NCI-H187 treated with DMSO at 0.1 percent for 48 hours (cell line): ENCODE results near the gene ANK2.

Source experiments
- DNase-seq: peaks from one replicate; lab custom pipeline; 2025; lab: John Stamatoyannopoulos, UW

The ANK2 gene

DNA sequence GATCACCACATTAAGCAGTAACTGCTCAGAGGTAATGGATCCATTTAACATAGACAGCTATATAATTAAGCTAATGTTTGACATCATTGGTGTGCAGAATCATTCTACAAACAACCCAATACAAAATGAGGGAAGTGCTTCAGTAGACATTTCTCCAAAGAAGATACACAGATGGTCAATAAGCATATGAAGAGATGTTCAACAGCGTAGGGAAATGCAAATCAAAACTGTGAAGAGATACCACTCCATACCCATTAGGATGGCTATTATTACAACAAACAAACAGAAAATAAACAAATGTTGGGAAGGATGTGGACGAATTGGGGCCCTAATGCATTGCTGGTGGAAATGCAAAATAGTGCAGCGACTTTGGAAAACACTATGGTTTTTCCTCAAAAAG is 294.6 kb downstream of the ANK2 start:
- DNase-seq = no peak

DNA sequence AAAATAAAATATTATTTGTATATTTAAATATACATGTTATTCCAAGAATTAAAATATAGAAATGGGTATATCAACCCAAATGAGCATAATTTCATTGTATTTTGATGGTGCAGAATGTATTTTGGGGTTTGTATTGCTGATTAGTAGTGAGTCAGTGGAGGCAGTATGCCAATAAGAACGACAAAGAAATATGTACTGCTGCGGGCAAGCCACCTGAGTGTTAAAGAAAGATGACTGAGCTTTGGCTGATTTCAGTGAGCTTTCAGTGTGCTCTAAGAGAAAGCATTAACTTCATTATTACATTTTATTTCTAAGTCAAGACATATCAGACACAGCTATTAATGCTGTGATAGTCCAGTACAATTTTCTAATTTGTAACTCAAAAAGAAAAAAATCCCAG is 297.8 kb downstream of the ANK2 start:
- no peak for DNase-seq

DNA sequence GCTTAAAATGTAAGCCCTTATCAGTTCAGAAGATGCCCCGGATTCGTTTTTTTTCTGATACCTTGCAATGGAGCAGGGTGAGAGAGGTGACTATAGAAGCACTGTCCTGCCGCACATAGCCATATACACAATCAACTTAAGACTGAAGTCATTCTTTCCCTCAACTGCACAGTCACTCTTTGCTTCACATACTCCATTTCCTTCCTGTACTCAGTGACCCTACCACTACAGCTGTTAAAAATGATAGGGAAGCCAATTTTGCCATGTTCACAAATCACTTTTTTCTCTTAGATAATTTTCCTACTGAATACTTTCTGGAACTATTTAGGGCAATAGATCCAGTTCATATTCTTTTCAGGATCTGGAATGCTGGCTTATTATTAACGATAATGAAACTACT is 300.0 kb downstream of the ANK2 start:
- no peak for DNase-seq

- no peak for DNase-seq
Measured at GRCh38 chr4:113350576-113350975, 301.1 kb downstream of the ANK2 start.

- DNase-seq = no peak
Measured at GRCh38 chr4:113355550-113356371, 306.3 kb downstream of the ANK2 start.

DNA sequence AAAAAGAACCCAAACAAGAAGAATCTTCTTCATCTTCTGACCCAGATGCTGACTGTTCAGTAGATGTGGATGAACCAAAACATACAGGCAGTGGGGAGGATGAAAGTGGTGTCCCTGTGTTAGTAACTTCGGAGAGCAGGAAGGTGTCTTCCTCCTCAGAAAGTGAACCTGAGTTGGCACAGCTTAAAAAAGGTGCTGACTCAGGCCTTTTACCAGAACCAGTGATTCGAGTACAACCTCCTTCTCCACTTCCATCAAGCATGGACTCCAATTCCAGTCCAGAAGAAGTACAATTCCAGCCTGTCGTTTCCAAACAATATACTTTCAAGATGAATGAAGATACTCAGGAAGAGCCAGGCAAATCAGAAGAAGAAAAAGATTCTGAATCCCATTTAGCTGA is 307.0 kb downstream of the ANK2 start:
- DNase-seq = no peak

DNA sequence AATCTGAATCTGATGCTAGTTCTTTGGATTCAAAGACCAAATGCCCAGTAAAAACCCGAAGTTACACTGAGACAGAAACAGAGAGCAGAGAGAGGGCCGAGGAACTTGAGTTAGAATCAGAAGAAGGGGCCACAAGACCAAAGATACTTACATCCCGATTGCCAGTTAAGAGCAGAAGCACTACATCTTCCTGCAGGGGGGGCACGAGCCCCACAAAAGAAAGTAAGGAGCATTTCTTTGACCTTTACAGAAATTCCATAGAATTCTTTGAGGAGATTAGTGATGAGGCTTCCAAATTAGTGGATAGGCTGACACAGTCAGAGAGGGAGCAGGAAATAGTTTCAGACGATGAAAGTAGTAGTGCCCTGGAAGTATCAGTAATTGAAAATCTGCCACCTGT is 309.3 kb downstream of the ANK2 start:
- DNase-seq = no peak

GRCh38 chr4:113365377-113365776 is 315.9 kb downstream of the ANK2 start:
- DNase-seq = no peak

DNA sequence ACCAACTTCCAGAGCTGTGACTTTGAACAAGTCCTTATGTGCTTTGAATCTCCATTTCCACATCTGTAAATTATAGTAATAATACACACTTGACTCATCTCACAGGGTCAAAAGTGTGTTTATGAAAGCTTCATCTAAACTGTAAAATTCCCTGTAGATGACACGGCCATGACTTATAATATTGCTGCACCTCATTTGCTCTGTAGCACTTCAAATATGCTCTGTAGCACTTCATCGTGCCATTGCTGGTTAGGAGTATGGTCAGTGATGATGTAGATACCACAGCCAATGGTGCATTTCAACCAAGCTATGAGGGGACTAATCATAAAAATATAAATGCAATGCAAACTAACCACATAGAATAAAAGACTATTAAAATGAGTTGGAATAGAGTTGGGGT is 318.6 kb downstream of the ANK2 start:
- no peak for DNase-seq

- DNase-seq = no peak
Measured at GRCh38 chr4:113371111-113371510, 321.7 kb downstream of the ANK2 start.

GRCh38 chr4:113375964-113376666 is 326.7 kb downstream of the ANK2 start:
- DNase-seq = no peak

- no peak for DNase-seq
Measured at GRCh38 chr4:113378836-113379235, 329.4 kb downstream of the ANK2 start.

- DNase-seq = no peak
Measured at GRCh38 chr4:113382704-113383103, 333.3 kb downstream of the ANK2 start.

- DNase-seq = no peak
Measured at GRCh38 chr4:113383111-113383785, 333.8 kb downstream of the ANK2 start.

DNA sequence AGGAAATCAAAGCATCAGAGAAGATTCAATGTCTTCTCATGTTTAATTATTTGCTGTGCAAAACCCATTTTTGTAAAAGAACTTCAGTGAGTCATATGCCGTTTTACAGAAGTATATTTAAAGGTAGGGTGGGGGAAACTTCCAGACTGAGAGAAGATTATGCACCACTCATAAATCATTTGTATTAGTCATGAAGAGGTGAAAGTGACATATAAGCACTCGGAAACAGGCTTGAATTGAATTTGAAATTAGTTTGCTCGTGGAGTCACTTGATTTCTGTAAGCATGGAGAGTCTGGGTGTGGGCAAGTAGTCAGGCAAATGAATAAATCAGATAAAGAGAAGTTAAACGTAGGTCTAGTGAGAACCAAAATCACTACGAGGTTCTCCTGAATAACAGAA is 335.1 kb downstream of the ANK2 start:
- DNase-seq = no peak

DNA sequence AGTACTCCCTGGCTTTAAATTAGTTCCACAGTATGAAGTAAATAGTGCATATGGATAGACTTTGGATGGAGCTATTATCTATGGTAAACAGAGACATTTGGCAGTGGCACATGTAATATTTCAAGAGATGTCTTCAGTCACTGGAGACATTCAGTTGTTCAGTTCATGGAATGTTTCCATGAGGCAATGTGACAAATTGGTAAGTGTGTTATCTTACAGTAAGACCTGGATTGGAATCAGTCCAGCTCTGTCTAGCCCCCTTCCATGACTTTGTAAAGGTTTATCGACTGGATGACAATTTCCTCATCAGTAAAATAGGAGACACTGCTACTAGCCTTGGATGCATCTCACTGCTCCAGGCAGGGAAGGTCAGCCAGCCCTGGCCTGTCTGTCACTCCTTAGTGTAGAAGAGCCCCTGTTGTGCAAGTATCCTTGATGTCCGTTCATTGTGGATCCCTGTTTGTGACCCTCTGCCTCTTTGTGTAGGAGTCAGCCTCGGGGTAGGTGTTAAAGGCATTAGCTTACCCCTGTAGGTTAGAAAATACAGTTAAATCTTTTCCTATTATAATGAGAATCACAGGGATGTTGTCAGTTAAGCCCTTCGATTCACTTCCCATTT is 335.9 kb downstream of the ANK2 start:
- no peak for DNase-seq

DNA sequence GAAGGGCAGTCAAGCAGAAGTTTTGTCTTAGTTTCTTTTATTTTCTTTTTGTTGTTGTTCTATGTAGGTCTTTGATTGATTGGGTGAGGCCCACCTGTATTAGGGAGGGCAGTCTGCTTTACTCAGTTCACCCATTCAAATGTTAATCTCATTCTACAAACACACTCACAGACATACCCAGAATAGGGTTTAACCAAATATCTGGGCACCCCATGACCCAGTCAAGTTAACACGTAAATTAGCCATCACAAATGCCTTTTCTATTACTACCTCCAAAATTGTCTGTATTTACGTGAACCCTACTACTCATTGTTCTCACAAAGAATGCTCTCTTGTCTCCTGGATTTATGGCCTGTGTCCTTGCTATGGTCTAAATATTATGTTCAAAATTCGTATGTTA is 339.7 kb downstream of the ANK2 start:
- DNase-seq = no peak

DNA sequence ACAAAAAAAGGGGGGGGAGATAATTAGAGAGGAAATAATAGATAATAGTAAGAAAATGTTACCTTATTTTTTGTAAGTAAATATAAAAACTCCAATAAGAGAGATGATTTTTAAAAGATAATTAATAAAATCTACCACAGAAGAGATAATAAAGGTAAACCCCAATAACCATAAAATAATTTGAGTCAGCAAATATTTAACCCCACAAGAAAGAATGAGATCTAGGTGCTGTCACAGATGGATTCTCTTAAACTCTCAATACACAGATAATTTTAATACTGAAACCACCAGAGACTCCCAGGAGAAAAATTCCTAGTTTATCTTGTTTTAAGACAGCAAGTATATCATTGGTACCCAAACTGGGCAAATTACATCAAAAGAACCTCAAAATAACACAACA is 341.4 kb downstream of the ANK2 start:
- no peak for DNase-seq

DNA sequence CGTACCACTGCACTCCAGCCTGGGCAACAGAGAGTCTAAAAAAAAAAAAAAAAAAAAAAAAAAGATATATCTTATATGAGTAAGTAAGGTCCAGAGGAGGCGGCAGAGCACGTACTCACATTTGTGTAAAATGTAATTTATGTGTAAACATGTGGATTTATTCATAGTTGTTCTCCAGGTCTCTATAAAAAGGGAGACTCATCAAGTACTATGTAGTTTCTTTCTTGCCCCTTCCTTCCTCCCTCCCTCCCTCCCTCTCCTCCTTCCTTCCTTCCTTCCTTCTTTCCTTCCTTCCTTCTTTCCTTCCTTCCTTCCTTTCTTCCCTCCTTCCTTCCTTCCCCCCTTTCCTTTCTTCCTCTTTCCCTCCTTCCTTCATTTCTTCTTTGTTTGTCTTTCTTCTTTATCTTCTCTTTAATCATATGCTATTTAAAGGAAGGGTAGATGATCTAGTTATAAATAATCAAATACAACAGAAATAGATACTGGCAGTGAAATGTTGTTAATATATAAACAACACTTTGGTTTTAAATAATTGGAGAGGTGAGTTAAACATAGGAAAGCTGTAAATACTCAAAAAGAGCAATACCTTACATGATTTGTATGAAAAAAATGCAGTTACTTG is 344.8 kb downstream of the ANK2 start:
- no peak for DNase-seq

DNA sequence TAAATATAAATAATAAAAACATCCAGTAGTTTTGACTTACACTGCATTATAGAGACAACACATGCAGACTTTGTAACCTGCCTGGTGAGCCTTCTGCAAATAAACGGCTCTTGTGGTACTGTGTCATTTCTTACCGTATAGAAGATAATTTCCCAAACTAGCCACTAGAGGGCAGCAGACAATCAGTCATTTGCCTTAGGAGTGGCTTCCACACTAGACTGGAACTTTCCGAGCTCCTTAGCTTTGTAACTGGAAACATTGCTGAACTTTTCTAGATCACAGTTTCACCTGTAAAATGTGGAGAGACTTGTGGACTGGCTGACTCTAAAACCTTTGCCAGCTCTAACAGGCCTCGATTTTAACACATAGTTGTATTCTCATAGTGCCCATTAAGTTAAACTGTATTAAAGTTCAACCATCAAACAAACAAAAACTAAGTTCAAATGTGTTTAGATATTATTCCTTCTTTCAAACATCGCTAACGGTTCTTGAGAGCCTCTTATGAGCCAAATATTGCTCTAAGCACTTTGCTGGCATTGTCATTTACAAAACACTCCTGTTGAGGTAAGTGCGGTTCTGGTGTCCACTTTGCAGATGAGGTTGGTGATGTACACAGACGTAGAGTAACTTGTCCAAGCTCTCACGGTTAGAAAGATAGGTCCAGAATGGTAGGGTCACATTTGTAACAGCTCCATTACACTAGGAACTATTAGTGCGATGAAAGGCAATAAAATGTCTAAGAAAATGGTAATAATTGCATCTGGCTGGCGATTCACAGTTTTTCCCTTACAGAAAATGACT is 345.5 kb downstream of the ANK2 start:
- DNase-seq = peak; percentile 16

DNA sequence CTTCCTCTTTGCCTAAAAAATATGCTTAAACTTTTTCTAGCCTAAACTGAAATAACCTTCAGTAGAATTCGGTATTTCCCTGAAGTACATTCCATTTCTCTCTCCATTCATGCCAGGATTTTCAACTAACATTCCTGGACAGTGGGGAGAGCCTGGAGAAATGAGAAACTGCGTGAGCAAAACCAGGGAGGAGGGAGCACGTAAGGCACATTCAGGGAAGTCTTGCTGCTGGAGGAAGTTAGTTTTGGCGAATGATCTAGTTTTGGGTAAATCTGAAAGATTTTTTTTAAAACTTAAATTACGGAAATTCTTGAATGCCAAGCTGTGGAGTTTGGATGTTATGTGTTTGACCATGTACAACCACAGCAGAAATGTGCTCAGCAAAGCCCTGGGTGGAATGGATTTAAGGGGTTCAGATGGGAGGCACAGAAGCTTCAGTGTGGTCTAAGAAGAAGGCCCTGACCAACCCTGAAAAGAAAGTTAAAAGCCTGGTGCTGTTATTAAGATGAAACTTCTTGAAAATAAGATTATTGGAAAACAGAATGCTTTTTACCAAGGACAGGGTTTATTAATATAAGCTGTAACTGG is 347.8 kb downstream of the ANK2 start:
- no peak for DNase-seq
